Measurements from ENCODE around the gene NEGR1.

Gene NEGR1

DNA sequence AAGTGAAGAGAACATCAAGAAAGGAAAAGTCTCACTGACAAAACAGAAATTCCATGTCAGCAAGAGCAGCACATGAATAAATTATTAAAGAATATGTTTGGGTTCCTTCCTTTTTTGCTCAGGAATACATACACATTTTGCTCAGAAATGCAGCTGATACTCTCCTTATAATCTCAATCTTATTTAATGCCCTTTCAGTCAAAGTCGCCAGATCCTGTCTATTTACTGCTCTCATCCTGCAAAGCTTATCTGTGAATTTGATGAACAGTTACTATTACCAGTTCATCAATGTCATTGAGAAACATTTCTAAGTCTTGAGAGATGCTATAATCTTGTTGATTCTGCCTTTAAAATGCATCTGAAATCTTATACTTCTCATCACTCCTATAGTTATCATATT is 658.5 kb downstream of the NEGR1 start:
- no peak for DNase-seq

DNA sequence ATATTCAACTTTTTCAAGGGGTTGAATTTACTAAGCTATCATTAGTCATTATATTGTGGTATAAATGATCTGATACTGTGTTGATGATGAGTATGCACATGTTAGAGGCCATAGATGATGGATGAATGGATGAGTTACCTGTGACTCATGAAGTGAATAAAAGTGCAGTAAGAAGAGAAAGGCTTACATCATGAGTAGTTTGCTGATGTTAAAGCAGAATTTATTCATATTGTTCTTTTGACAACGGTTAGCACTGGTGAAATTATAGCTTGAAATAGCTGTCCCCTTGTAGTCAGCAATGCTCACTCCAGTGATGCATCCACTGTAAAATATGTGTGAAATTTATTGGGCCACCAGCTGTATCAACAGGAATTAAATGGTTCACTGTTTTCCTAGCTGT is 660.6 kb downstream of the NEGR1 start:
- DNase-seq, result peak; percentile 85

DNA sequence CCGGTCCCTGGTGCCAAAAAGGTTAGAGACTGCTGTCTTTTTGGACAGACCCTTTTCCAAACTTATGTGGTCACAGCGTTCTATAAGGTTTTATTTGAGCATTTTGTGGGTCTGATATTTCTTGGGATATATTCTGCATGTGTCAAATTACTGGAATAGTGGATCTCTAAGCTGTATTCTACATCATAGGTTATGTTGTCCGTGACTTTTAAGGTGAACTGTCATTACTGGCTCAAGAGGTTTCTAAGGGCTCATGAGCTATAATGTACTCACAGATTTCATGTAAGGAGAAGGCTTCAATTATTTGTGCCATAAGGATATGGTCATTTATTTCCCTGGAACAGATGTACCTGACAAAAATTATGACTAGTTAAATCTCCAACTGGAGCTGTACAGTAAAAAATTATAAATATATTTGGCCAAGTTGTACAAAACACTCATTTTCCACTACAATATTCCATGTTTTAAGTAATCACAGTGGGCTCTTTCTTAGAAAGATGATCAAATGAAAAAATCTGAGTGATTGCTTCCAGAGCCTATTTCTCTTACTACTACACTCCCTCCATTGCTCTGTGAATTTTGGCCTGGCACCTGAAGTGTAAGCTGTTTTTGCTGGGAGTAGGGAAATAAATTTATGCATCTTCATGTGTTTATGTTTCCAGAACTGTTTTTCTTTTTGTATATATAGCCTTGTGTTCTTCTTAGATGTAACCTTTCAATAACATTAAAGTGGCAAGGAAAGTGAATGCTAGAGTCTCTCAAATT is 663.4 kb downstream of the NEGR1 start:
- no peak for DNase-seq

DNA sequence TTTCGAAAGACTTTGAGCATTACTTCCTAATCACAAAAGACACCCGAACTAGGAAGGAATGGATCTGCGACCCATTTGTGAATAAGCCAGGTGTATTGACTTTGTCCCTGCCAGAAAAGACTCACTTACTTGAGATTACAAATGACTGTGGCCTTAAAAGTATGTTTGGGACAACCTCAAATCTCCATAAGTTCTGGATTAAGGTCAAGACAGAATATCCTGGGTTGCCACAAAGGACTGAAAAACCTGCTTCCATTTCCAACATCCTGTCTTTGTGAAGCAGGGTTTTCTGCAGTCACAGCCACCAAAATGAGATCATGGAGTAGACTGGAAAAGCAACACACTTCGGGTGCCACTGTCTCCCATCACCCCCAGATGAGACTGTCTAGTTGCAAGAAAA is 664.1 kb downstream of the NEGR1 start:
- DNase-seq, result no peak

DNA sequence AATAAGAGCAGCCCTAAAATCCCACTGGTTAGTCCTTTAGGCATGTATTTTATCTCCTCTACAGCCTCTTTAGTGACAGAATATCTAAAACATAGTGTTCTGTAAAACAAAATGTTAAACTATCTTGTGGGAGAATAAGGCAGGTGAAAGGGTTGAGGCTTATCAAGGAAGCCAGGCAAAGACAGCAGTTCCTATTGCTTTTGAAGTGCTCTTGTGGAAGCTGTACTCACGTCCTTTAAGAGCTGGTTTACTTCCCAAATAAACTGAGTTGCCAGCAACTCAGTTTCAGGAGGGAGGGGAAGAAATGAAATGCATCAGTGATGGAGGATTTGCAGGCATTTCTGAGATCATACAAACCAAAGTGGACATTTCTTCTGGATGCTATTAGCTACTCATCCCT is 671.9 kb downstream of the NEGR1 start:
- no peak for DNase-seq

DNA sequence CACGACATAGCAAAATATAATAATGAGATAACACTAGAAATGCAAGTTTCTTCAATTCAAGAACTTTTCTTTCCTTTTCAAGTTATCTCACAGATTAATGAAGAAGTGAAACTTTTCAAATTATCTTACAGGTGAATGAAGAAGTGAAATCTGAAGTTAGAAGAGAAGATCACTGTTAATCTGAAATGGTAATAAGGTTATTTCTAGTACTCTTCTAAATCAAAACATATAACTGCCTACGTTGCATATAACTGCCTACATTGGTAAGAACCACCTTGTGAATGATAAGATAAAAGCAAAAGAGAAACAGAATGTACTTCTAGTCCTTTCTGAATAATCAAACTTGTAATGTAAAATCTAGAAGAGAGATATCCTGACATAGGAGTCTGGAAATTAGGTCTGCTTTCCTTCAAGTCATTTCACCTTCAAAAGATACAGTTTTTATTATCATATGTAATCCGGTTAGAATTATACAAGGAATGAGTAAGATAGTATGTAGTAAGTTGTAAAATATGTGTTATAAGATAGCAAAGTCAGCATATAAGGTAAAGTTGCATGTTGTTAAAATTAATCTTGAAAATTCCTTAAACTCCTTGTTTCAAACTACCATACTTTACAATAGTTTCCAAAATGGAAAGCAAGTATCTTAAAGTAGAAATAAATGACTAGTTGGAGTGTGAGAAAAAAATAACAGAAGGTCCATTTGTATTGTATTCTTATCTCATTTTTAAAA is 679.1 kb downstream of the NEGR1 start:
- DNase-seq, result peak; percentile 2

DNA sequence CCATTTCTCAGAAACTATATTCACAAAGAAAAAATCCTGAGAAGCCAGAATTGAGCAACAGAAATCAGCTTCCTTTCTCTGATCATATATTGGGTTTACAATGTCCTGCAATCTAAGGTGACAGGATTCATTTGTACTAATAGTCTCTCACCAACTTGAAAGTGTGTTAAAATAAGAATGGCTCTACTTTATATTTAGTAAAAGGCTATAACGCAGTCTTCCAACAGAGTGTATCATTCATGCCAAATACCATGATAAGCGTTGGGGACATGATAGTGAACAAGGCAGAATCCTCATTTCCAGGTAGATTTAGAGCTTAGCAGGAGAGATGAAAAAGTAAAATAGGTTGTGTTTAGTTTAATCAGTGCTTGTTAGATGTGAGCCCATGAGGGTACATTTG is 682.3 kb downstream of the NEGR1 start:
- DNase-seq, result no peak

DNA sequence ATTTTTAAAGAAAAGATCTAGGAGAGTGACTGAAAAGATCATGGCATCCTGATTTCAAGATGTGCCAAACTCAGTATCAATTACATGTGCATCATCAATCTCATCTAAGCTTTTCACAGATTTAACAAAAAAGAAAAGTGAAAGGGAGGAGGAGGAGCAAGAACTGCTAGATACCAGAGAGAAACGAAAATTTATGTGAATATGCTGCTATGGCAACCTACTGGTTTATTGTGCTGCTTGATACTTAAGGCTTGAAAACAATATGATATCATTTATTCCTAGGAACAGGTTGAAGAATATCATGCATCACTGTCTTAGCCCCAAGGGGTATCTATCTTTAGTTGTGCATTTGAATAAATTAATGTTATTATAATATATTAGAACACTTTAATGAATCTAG is 683.0 kb downstream of the NEGR1 start:
- DNase-seq, result no peak

DNA sequence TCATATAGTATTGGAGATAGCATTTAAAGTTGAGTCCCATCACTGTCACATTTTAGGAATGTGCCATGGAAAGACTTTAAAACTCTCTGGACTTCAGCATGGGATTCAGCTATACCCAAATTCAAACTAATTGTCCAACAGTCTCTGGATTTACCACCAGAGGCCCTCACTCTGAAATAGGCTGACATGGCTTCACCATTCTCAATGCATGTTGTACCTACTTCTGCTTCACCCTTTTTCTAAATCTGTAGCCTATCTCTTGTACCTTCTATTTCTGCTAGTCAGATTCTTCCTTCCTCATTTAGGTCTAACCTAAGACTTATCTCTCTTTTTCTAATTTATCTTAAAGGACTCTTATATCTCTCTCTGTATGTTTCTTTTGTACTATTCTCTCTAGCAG is 688.8 kb downstream of the NEGR1 start:
- peak; percentile 15 for DNase-seq

DNA sequence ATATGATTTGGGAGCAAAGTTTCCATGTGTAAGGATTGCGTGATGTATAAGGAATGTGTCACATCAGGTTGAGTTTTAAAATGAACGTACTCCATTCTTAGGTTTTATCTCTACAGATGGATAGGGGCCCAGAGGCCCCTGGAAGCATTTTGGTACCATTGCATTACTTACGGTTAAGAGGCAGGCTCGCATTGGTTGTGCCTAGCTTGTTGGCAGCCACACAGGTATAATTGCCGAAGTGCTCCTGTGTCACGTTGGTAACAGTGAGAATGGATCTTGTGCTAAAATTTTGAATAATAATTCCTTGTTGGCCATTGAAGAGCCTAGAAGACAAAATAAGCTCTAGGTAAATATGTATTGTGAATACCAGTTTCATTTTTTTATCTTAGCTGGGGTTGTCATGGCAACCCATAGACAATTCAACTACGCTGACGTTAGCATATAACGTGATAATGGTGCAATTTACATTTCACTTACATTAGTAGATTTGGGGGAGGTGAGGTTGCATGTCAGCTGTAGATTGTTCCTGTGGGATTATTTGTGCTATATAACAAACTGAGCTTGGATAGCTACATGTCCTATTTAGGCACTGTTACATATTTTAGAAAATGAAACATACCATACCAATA is 689.6 kb downstream of the NEGR1 start:
- no peak for DNase-seq

DNA sequence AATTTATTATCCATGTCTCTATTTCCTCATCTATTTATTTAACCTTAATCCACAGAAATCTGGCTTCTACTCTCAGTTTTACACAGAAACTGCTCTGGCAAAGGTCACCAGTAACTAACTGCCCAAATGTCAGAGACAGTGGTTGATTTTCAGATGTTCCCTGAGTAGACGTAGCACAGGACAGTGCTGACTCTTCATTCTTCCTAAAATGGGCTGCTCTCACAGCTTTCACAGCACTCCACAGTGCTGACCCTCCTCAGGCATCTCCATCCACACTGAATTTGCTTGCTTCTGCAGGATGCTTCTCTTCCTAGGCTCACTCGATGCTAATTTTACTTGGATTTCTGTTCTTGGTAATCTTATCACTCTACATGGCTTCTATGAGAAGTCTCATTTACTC is 693.3 kb downstream of the NEGR1 start:
- DNase-seq, result no peak

DNA sequence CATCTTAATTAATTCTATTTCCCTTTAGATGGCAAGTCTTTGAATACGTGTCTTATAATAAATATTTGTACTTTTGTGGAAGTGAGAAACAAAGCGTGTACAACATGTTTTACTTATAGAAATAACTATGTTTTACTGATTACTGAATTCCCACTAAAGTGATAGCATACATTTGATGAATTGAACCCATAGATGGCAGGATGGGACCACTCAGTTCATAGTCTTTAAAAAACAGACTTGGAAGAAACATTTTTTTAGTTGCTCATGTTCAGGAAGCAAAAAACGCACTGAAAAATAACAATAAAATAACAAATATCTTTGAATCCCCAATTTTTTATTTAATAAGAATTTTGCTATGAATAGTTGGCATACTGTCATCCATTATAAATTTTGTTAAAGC is 694.4 kb downstream of the NEGR1 start:
- peak; percentile 52 for DNase-seq

DNA sequence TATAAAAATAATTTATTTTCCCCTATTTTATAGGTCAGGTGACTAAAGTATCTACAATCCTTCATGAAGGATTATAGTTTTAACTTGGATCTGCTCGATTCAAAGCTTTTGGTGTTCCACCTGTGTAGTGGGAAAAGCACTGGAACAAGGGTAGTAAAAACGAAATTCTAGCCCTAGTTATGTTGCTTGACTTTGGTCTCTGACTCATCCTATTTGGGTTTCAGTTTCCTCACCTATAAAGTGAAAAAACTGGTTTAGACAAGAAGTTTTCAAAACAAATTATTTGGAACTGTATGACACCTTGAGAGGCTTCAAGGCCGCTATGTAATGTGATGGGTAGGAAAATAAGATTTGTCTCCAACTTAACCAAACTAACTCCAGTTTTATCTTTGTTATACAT is 696.3 kb downstream of the NEGR1 start:
- DNase-seq, result no peak

DNA sequence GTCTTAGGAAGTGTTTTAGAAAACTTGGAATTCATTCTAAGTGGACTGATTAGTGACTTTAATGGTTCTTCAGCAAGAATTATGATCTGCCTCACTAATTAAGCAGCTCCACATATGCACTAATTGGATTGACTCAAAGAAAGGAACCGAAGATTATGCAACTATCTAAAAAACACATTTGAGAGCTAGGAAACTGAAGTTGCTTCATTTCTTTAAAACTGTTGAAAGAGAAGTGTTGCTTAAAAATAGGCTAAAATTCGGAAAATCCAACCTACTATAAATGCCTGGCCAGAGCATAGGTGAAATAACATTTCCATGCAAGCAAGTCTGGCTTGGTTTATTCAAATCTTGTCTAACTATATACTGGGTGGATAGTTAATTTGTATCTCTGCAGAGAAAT is 698.6 kb downstream of the NEGR1 start:
- no peak for DNase-seq

DNA sequence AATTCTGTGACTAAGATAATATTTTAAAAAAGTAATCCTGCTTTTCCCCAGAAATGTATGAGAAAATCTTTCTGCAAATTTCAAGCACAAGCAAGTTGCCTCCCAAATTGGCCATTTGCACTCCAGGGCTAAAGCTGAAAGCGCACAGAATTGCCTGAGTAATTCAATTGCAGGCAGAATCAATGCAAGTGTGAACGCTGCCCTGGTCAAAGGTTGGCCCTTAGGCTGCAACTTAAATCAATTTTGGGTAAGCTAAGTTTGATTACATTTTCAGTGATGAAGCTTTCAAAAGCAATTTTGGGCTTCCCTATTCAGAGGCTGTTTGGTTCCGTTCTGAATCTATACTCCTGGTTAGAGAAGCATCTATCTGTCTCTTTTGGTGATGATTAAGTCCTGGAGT is 699.7 kb downstream of the NEGR1 start:
- no peak for DNase-seq

DNA sequence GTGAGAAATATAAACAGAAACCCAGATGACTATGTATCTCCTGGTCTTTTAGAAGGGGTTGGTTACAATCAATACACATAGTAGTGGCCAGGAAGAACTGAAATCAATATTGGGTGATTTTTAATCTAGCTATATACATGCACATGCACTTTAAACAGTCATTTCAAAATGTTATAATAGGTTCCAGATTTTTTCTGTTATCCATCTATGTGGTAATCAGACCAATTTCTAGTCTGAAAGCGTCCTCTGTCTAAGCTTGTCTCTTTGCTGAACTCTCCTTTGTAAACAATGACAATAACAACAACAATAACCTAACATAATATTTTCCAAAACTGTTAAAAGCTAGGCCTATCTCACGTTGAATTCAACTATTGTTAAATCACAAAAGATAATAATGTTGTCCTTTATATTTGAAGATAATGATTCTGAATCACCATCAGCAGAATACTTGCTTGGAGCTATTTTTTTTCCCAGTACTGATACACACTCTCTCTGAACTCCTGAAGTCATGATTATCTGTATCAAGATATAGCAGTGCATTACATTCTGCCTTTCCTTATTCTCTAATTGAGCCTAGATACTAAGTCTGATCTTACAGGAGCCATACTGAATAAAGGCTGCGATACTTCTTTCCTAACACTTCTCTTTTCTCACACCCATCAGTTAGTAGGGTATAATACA is 704.7 kb downstream of the NEGR1 start:
- DNase-seq, result no peak

DNA sequence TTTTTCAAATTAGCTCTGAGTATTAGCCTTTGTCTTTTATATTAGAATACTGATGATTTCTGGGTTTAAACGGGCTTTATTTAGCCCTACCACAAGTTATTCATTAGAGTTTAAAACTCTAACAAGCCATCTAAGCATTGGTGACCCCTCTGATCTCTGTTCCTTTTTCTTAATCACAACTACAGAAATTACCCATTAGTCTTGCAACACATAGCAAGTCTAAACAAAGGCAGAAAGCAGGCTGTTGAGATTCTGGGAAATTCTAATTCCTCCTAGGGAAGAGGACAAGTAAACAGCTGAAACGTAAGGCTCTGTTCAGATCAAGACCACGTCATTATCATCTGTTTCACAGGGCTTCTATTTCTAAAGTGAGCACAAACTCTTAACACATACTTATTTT is 710.3 kb downstream of the NEGR1 start:
- no peak for DNase-seq

DNA sequence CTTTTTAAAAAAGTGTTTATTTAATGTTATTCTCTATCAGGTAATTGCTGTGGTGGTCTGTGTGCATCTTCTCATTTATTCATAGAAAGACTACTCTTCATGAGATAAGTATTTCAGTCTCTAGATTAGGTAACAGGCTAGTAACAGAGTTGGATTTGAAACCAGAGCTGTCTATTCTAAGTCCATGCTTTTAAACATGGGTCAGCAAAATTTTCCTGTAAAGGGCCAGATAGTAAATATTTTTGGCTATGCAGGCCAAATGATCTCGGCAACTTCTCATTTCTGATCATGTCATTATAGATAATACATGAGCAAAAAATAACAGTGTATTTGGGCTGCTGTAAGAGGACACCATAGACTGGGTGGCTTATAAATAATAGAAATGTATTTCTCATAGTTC is 715.9 kb downstream of the NEGR1 start:
- no peak for DNase-seq

DNA sequence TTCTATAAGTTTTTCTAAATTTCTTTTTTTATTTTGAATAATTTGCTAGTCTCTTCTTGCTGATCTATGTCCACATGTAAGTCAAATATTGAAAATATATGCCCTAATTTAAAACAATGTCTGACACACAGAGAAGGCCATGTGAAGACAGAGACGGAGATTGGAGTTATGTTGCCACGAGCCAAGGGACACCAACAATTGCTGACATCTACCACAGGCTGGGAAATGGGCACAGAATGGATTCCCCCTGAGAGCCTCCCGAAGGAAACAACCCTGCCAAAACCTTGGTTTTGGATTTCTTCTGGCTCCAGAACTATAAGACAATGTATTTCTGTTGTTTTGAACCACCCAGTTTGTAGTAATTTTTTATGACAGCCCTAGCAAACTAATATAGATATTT is 716.5 kb downstream of the NEGR1 start:
- DNase-seq, result no peak

DNA sequence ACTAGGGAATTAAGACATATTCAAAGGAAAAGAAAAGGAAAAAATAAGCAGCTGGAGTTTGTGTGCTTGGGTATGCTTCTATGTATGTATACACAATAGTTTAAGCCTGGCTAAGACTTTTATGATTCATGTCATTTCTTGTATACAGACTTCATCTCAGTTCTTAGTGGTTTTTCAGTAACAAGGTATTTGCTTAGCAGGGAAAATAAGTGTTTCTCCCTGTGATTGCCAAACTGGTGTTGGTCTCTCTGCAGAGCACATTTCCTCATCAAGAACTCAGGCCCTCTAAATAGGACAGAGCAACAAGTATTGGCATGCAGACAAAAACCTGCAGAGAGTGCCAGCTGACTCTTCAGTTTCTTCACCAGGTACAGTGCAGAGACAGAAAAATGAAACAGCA is 717.1 kb downstream of the NEGR1 start:
- no peak for DNase-seq

DNA sequence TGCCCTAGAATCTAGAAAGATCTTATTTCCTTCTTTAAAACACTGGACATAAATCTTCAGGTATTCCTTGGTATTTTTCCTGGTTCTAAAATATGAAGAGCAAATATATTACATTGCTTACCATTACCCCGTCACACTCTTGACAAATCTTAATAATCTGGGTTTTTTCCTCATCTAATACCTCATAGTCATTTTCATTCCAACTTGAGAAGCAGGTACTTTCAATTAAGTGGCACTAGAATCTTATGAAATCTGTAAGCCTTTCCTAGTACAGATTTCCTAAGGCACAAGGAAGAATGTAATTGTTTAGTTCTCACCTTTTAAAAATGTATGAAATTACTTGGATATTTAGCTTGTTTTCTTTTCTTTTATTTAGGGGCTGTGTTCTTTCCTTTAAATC is 720.0 kb downstream of the NEGR1 start:
- DNase-seq, result no peak

DNA sequence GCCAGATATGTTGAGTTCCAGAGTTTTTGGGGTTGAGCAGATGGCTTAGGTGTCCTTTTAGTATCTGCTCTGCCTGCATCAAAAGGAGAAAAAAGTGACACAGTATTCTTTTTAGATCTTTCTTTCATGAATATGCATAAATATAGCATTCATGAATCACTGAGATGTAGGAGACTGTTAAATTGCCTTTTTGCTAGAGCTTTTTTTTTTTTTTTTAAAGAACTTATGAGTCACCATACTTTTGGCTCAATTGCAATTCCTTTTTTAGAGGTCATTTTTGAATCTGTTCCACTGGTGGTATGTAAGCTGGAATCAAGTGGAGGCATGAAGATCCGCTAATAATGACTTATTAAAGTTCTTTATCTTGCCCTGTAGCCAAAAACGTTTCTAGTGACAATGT is 720.6 kb downstream of the NEGR1 start:
- peak; percentile 83 for DNase-seq

DNA sequence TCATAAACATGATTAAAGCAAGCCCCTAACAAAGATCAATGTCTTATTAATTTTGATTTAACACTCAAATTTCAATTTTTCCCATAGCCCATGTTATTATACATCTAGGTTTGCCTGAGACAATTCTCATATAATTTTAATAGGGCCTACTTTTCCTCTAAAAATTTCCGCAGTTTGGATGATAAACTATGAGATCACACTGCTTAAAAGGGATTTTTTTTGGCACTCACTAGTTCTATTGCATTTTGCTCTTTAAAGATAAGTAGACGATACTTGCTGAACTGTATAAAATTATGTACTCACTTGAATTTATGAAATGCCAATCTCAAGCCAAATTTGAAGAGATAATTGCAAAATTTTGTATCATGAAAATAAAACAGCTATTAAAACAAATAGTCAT is 721.1 kb downstream of the NEGR1 start:
- DNase-seq, result no peak
